HG03442 (cell line): ENCODE measurements around the gene PON3.
"Not testable (repeated sequence)": the region's sequence is repeated elsewhere in the genome, so short reads cannot be mapped to it uniquely, and the experiment has no call there.

ENCODE experiments used
- ATAC-seq: cut with Tn5 transposase; IDR thresholded peaks from one replicate; pipeline ENCODE4 v1.9.1; 2021; ENCODE audit warnings: mild to moderate bottlenecking, moderate library complexity; ENCODE audit not compliant: unreplicated experiment

Gene PON3

GRCh38 chr7:95412075-95412474 is 15.9 kb upstream of the PON3 start:
- ATAC-seq: no peak

DNA sequence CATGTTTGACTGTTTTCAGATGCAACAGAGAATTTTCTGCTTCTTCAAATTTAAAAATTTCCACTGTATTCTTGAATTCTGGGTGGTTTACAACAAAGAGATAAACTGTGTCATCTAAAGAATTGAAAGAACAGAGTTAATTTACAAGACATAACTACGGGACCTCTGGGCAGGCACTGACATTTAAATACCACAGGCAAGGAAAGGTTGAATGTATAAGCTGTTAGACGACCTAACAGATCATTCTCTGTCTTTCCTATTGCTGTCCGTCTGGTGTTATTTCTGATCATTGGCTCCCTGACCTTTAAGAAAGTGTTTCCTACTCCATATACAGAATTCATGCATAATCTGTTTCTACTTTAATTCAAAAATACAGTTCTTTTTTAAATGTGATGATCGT is 15.5 kb upstream of the PON3 start:
- ATAC-seq: no peak

DNA sequence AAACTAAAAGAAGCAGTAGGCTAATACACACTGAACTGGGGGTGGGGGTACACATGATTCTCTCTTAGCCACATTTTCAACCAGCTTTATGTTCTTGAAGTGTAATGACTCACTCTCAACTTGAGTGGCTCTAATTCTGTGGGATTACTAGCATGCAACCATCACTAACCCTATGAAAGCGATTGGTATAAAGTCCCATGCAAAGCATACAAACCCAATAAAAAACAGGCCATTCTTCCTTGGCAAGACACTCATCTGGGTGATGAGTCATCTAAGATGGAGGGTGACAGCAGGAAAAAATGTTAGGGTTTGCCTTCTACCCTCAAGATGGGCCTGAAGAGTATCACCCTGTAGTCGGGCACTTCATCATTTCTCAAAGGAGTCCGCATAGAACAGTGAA is 14.9 kb upstream of the PON3 start:
- no peak for ATAC-seq

DNA sequence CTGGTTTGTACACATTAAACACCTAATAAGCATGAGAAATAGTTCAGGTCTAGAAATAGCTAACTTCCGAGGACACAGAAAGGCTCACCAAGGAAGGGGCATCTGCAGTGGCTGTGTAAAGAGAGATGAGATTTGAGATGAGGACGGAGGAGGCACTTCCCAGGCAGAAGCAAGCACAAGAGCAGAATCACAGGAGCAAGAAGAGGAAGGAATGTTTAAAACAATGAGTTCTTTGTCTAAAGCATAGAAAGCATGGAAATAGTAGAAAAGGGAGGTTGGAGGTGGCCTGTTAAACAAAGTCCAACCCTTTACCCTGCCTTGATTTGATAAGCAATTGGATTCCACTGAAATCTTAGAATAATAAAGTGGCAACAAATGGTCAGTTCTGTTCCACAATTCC is 11.6 kb upstream of the PON3 start:
- no peak for ATAC-seq

- ATAC-seq: no peak
Measured at GRCh38 chr7:95405800-95406199, 9.6 kb upstream of the PON3 start.

DNA sequence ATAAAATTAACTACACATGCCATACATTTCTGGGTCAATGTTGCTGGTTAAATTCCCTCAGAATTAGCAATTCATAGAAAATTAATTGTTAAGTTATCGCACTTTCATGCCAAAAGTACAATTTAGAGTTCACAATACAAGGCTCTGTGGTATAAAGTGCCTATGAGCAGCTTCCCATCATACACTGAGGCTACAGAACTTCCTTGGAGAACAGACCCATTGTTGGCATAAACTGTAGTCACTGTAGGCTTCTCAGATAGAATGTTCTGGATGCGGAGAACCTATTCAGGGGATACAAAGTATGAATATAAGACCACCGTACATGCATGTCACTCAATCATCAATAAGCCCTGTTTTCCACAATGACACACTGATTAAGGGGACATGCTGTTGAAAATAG is 9.0 kb upstream of the PON3 start:
- ATAC-seq: no peak

DNA sequence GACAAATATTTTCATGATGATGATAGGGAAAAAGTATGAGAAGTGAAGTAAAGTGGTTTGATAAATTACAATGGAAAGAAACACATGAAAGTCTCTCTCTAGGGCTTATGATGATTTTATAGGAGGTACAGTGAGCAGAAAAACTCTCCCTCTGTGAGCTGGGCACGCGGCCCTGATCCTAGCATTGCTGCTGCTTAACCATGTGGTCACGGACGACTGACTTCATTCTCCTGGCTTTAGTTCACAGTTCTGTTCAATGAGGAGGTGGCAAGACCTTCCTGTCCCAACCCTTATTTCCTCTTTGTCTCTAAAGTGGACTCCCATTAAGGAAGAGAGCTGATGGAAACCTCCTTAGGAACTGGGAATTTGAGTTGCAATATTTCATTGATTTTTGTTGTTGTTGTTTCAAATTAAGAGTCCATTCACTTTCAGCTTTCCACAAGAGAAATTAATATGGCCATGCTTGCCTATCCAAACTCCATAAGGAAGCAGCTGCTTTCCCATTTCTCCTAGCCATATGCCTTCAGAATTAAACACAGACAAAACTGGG is 8.2 kb upstream of the PON3 start:
- ATAC-seq: no peak

DNA sequence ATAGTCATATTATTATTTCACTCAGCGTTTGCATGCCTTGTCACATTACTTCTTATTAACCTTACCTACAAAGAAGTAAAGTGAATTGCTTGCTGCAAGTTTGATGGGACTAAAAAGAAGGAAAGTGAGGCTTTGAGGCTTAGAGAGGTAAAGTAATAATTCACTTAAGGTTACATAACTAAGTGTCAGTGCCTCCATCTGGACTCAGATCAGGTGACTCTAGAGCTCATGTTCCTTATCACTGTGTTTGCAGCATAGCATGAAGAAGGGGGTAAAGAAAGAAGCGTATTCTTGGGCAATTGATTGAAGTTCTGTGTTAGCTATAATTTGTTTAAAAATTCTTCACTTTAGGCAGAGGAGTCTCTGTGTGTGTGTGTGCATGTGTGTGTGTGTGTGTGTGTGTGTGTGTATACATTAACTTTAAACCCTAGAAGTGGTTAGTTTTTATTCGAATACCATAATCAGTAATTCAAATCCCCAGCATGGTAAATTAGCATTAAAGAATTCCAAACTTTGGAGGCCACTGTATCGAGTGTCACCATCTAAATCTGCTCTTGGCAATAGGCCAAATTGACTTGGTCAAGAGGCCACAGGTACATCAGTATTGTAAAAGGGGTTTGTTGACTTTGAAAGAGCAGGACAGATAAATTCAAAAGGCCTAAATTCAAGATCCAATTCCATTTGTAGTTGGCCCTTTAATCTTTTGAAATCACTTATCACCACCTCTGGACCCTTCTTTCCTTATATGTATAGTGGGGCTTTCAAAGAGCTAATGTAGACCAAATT is 2.2 kb upstream of the PON3 start:
- ATAC-seq: no peak

DNA sequence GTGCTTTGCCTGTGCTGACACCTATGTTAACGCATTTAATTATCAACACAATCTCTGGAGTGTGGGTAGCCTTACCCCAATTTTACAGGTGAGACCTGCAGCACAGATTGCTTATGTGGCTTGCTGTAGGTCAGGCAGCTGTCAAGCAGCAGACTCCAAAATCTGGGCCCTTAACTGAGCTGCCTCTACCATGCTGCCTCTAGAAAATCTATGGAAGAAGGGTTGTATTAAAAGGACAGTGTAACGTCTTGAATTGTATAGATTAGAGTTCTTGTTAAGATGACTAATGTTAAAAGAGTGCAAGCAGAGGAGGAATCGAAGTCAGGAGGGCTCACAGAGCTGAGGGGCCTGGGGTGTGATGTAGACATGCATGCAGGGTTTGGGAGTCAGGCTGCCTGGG is 1.2 kb upstream of the PON3 start:
- no peak for ATAC-seq

DNA sequence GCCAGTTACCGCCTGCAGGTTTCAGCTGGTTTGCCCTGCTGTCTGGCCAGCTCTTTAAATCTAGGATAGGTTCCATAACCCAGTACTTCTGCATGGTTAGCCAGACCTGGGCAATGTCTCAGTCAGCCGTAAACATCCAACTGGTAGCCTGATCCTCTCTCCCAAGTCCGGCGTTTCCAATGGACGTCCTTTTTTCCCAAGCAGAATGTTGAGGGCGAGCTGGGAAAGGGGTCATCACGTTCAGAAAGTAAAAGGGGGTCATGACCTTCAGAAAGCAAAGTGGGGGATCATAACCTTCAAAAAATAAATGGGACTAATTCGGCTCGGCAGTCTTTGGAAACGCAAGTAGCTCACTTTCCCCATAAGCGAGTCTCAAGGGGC is 430 bp downstream of the PON3 start:
- no peak for ATAC-seq

- no peak for ATAC-seq
Measured at GRCh38 chr7:95394370-95394769, 1.8 kb downstream of the PON3 start.

GRCh38 chr7:95391761-95392160 is 4.4 kb downstream of the PON3 start:
- no peak for ATAC-seq

- no peak for ATAC-seq
Measured at GRCh38 chr7:95389516-95389915, 6.7 kb downstream of the PON3 start.

GRCh38 chr7:95379457-95379856 is 16.7 kb downstream of the PON3 start:
- ATAC-seq: not testable (repeated sequence)

- ATAC-seq: no peak
Measured at GRCh38 chr7:95376632-95377400, 19.4 kb downstream of the PON3 start.

- ATAC-seq: no peak
Measured at GRCh38 chr7:95375591-95376257, 20.5 kb downstream of the PON3 start.

- no peak for ATAC-seq
Measured at GRCh38 chr7:95373323-95373722, 22.9 kb downstream of the PON3 start.

GRCh38 chr7:95368235-95368634 is 27.9 kb downstream of the PON3 start:
- no peak for ATAC-seq

DNA sequence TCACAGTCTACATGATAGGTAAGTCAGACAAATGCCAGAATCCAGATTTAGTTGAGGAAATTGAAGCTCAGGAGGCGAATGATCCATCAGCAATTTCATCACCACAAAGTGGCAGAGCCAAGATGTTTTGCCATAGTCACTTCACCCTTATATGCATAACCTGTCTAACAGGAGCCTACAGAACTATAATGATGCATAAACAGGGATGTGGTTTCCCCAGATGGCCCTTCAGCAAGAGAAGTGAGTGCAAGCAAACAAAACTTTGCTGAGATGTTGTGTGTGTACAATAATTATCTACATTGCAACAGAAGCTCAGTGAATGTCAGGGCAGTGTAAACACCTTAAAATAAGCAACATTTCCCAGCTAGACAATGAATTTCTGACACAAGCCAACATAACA is 28.6 kb downstream of the PON3 start:
- no peak for ATAC-seq

DNA sequence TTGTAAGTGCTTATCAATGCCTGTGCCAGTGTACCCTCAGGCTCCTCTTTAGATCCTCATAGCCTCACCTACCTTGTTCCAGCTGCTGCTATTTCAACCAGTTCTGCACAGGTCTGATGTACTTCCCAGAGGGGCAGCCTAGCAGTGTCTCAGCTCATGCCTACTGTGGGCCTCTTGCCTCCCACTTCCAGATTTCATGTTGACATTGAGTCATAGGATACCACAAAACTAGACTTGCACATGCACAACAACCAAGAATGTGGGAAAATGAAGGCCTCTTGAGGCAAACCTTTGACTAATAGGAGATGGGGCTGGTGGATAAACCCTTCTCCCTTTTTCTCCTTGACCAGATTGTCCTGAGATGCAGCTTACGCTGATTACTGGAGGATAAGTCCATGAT is 31.0 kb downstream of the PON3 start:
- no peak for ATAC-seq

DNA sequence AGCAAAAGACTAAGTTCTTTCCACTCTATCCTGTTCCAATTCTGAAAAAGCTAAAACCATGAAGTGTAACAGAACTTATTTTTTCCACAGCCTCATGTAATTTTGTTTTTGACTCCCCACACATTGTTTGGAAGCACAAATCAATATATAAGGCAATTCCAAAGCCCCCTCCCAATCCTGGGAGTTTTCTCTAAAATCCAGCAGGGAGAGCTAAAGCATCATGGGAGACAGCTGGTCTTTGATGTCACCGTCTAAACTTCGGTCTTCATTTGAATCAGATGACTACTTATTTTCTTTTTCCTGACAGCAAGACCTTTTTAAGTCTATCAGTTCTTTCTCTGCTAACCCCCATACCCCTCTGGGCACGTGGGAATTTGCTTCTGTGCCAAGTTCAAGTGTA is 38.6 kb downstream of the PON3 start:
- no peak for ATAC-seq
